IMR-90 (cell line): Measurements from ENCODE around the gene CYP4B1. TPM values are rescaled to one million over a fixed set of nuclear protein-coding genes. Genes with fewer than 3 reads are reported as not detected.

ENCODE experiments used
- ATAC-seq: fragments of 200-7000 bp; cut with Tn5 transposase; 2 replicates; pipeline ENCODE4 v1.9.1; 2020; ENCODE audit warnings: low read depth, mild to moderate bottlenecking, moderate library complexity
- BruUV-seq: library from RNA; stranded (reverse); fragments of 400-500 nt; replicated peaks from 2 replicates; lab custom pipeline; 2021; lab: Mats Ljungman, UMichigan
- CTCF ChIA-PET: fragments of 300-600 bp; formaldehyde crosslinking; extraction: SDS; loops from one replicate; lab custom pipeline; 2021; ENCODE audit warnings: antibody characterized with exemption; lab: Yijun Ruan, JAX
- POLR2A ChIA-PET: fragments of 300-600 bp; sonication (Branson Sonifier 250); formaldehyde crosslinking; loops from one replicate; lab custom pipeline; 2022; ENCODE audit warnings: antibody characterized with exemption; ENCODE audit not compliant: unreplicated experiment; lab: Charles Lee
- DNase-seq: peaks from one replicate; pipeline ENCODE4 v3.0.0; 2013
- H2AFZ ChIP-seq: replicated peaks from 2 replicates; pipeline ENCODE3; 2013; ENCODE audit warnings: low read length, mild to moderate bottlenecking; ENCODE audit not compliant: poor library complexity
- H2AK5ac ChIP-seq: 2 replicates; pipeline ENCODE4 v1.6.1; 2013; ENCODE audit warnings: low read depth, low read length, inconsistent platforms
- H2AK9ac ChIP-seq: replicated peaks from 2 replicates; pipeline ENCODE3; 2013; ENCODE audit warnings: mild to moderate bottlenecking, low read depth, low read length, moderate library complexity; ENCODE audit not compliant: poor library complexity
- H2BK120ac ChIP-seq: 2 replicates; pipeline ENCODE4 v1.6.1; 2013; ENCODE audit warnings: low read depth, low read length, inconsistent platforms
- H2BK15ac ChIP-seq: 3 replicates; pipeline ENCODE4 v1.6.1; 2013; ENCODE audit warnings: low read depth, low read length, inconsistent platforms
- H2BK20ac ChIP-seq: 2 replicates; pipeline ENCODE4 v1.6.1; 2013; ENCODE audit warnings: low read depth, mild to moderate bottlenecking, inconsistent platforms, low read length, moderate library complexity
- H2BK5ac ChIP-seq: 2 replicates; pipeline ENCODE4 v1.6.1; 2013; ENCODE audit warnings: mild to moderate bottlenecking, low read depth, low read length, inconsistent platforms; ENCODE audit not compliant: poor library complexity, severe bottlenecking
- H3K14ac ChIP-seq: replicated peaks from 2 replicates; pipeline ENCODE4 v1.6.1; 2013; ENCODE audit warnings: low read depth, low read length, inconsistent platforms
- H3K18ac ChIP-seq: 2 replicates; pipeline ENCODE4 v1.6.1; 2013; ENCODE audit warnings: low read depth, low read length, control low read depth
- H3K23ac ChIP-seq: 2 replicates; pipeline ENCODE4 v1.6.1; 2013; ENCODE audit warnings: low read depth, low read length, inconsistent platforms
- H3K27ac ChIP-seq: 2 replicates; pipeline ENCODE4 v1.5.1; 2013; ENCODE audit warnings: mild to moderate bottlenecking, control low read depth, low read length; ENCODE audit not compliant: insufficient read depth
- H3K27me3 ChIP-seq: 2 replicates; pipeline ENCODE4 v1.6.1; 2013; ENCODE audit warnings: low read length; ENCODE audit not compliant: control insufficient read depth, insufficient read depth
- H3K36me3 ChIP-seq: 2 replicates; pipeline ENCODE4 v1.6.1; 2013; ENCODE audit warnings: low read length, mixed read lengths; ENCODE audit not compliant: control insufficient read depth, insufficient read depth
- H3K4ac ChIP-seq: 2 replicates; pipeline ENCODE4 v1.6.1; 2013; ENCODE audit warnings: low read depth, low read length, inconsistent platforms
- H3K4me1 ChIP-seq: 2 replicates; pipeline ENCODE4 v1.6.1; 2013; ENCODE audit warnings: low read length, mixed read lengths; ENCODE audit not compliant: control insufficient read depth, insufficient read depth
- H3K4me2 ChIP-seq: 2 replicates; pipeline ENCODE4 v1.6.1; 2013; ENCODE audit warnings: low read depth, mild to moderate bottlenecking, control low read depth, low read length, moderate library complexity
- H3K4me3 ChIP-seq: 2 replicates; pipeline ENCODE4 v1.5.1; 2013; ENCODE audit warnings: low read depth, mild to moderate bottlenecking, control low read depth, low read length, moderate library complexity; ENCODE audit not compliant: insufficient read depth
- H3K56ac ChIP-seq: 2 replicates; pipeline ENCODE4 v1.6.1; 2013; ENCODE audit warnings: low read length, inconsistent platforms; ENCODE audit not compliant: insufficient read depth; ENCODE audit errors: extremely low read depth
- H3K79me1 ChIP-seq, 2 experiments: 2 replicates each; pipeline ENCODE4 v1.6.1; 2013; ENCODE audit warnings: low read length in 2 of 2, inconsistent platforms in 1 of 2, low read depth in 1 of 2
- H3K9ac ChIP-seq: 2 replicates; pipeline ENCODE4 v1.6.1; 2013; ENCODE audit warnings: low read depth, low read length, control low read depth
- H3K9me1 ChIP-seq: 2 replicates; pipeline ENCODE4 v1.6.1; 2013; ENCODE audit warnings: low read length, inconsistent platforms; ENCODE audit not compliant: insufficient read depth
- H3K9me3 ChIP-seq: 2 replicates; pipeline ENCODE4 v1.6.1; 2013; ENCODE audit warnings: low read length; ENCODE audit not compliant: control insufficient read depth, insufficient read depth
- H4K20me1 ChIP-seq: 2 replicates; pipeline ENCODE4 v1.6.1; 2013; ENCODE audit warnings: low read length, inconsistent platforms; ENCODE audit not compliant: insufficient read depth
- H4K5ac ChIP-seq: 2 replicates; pipeline ENCODE4 v1.6.1; 2013; ENCODE audit warnings: mild to moderate bottlenecking, low read depth, low read length, control low read depth
- H4K8ac ChIP-seq, 2 experiments: 2 replicates each; pipeline ENCODE4 v1.6.1; 2013; ENCODE audit warnings: low read depth in 2 of 2, low read length in 2 of 2, control low read depth in 1 of 2, inconsistent platforms in 1 of 2
- H4K91ac ChIP-seq: 2 replicates; pipeline ENCODE4 v1.6.1; 2013; ENCODE audit warnings: low read depth, low read length, inconsistent platforms; ENCODE audit not compliant: insufficient read depth
- BHLHE40 ChIP-seq: fragments of 150-350 bp; IDR thresholded peaks from 2 replicates; pipeline ENCODE4 v1.6.1; 2016; ENCODE audit warnings: mild to moderate bottlenecking, low read depth, low read length
- CHD1 ChIP-seq: IDR thresholded peaks from 2 replicates; pipeline ENCODE4 v1.6.1; 2012; ENCODE audit warnings: low read depth, low read length, improper control_type of control experiment
- MAFK ChIP-seq: IDR thresholded peaks from 2 replicates; pipeline ENCODE4 v1.6.1; 2012; ENCODE audit warnings: low read depth, low read length, improper control_type of control experiment
- MAZ ChIP-seq: IDR thresholded peaks from 2 replicates; pipeline ENCODE4 v1.6.1; 2012; ENCODE audit warnings: low read depth, mild to moderate bottlenecking, low read length, improper control_type of control experiment, moderate library complexity, borderline replicate concordance
- MXI1 ChIP-seq: IDR thresholded peaks from 2 replicates; pipeline ENCODE4 v1.6.1; 2012; ENCODE audit warnings: low read depth, mild to moderate bottlenecking, low read length, moderate library complexity, borderline replicate concordance
- POLR2A ChIP-seq: IDR thresholded peaks from 2 replicates; pipeline ENCODE4 v1.6.1; 2012; ENCODE audit warnings: mild to moderate bottlenecking, low read depth, low read length
- RAD21 ChIP-seq: IDR thresholded peaks from 2 replicates; pipeline ENCODE4 v1.6.1; 2012; ENCODE audit warnings: low read length, improper control_type of control experiment
- RCOR1 ChIP-seq: IDR thresholded peaks from 2 replicates; pipeline ENCODE4 v1.6.1; 2012; ENCODE audit warnings: mild to moderate bottlenecking, low read length, improper control_type of control experiment; ENCODE audit not compliant: insufficient replicate concordance
- USF2 ChIP-seq: fragments of 150-350 bp; IDR thresholded peaks from 2 replicates; pipeline ENCODE4 v1.6.1; 2017; ENCODE audit warnings: mild to moderate bottlenecking, antibody characterized with exemption, low read length, low read depth
- WGBS, 2 experiments: methylation state at CpG; one replicate each; pipeline versions ENCODE4 v1.1.5 to v1.1.7; 2013; ENCODE audit warnings: missing lambda C conversion rate in 2 of 2; ENCODE audit not compliant: insufficient read length in 1 of 2; ENCODE audit errors: extremely low coverage in 2 of 2; 5-methylcytosine and 5-hydroxymethylcytosine counted together
- dilution Hi-C: fragments of 300-500 bp; cut with HindIII; formaldehyde crosslinking; loops from one replicate; pipeline ENCODE4 v1.14.3; 2018; ENCODE audit warnings: low sequenced_read_pairs; ENCODE audit not compliant: unreplicated experiment
- in situ Hi-C: fragments of 300-500 bp; cut with MboI; formaldehyde crosslinking; loops from 3 replicates; pipeline ENCODE4 v1.14.3; 2019; ENCODE audit warnings: low sequenced_read_pairs, inconsistent platforms, mixed read lengths
- intact Hi-C: fragments of 100-400 bp; cut with micrococcal nuclease; formaldehyde crosslinking; loops from 2 replicates; pipeline ENCODE4 v1.10.0; 2022
- polyA plus RNA-seq, 3 experiments: library from polyadenylated mRNA; depleted of rRNA; stranded (reverse); fragments of >200 nt; gene quantifications; 2 replicates each; pipeline ENCODE4 v1.2.3, GENCODE V29; 2012; ENCODE audit warnings: low replicate concordance in 1 of 3
- total RNA-seq: library from RNA; depleted of rRNA; stranded (reverse); fragments of >200 nt; gene quantifications from 2 replicates; pipeline ENCODE4 v1.2.3, GENCODE V29; 2012
- TF ChIP-seq, protein P1 (sequence below): conservative IDR thresholded peaks from 2 replicates; pipeline ENCODE4 v1.5.1; 2012; ENCODE audit warnings: mild to moderate bottlenecking, low read depth, low read length, improper control_type of control experiment

CYP4B1 gene
- total and polyA plus RNA-seq, 2 of the 4 experiments (the other 2 are of a cell fraction): not detected

DNA sequence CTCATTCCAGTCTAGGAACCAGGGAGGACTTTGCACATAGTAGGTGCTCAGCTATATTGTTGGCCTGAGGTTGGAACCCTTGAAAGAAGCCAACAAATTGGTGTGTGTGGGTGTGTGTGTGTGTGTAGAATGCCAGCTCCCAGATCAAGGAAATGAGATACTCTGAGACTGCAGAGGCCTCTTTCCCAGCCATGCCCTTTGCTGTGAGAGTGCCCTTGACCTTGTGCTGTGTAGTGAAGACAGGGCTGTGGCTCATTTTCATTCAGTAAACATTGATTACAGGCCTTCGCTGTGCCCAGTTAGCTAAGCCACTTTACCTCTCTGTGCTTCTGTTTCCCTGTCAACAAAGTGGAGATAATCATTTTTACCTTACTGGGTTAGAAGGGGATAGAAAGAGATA lies 3.2 kb downstream of the CYP4B1 start:
- Histone ChIP-seq H3K9me3 (peaks cover 20% of the 10 kb centered on the region), H3K56ac (no peak overlapping the region), H3K27me3 (no peaks in the 10 kb centered on the region), H3K27ac (no peak overlapping the region), H2AFZ (no peak overlapping the region), H3K9me1 (no peaks in the 10 kb centered on the region), H3K79me1 (no peaks in the 10 kb centered on the region), H2BK120ac (no peak overlapping the region), H4K8ac (no peak overlapping the region), H3K4me3 (no peak overlapping the region), H2BK5ac (no peak overlapping the region), H2AK5ac (no peak overlapping the region), H2AK9ac (no peak overlapping the region), H4K5ac (no peak overlapping the region), H3K23ac (no peak overlapping the region), H3K4ac (no peak overlapping the region), H2BK20ac (no peak overlapping the region), H3K9ac (no peak overlapping the region), H3K4me2 (no peak overlapping the region), H3K36me3 (no peaks in the 10 kb centered on the region), H4K91ac (no peak overlapping the region), H3K18ac (no peak overlapping the region), H3K4me1 (no peaks in the 10 kb centered on the region), H2BK15ac (no peak overlapping the region), H4K20me1 (no peaks in the 10 kb centered on the region), H3K14ac (no peak overlapping the region)
- DNase-seq (no peak), ATAC-seq (no peak)
- TF ChIP-seq BHLHE40 (no peak), RCOR1 (no peak), CHD1 (no peak), USF2 (no peak), MXI1 (no peak), MAFK (no peak), RAD21 (no peak), POLR2A (no peak), MAZ (no peak)
- TF ChIP-seq, protein P1, sequence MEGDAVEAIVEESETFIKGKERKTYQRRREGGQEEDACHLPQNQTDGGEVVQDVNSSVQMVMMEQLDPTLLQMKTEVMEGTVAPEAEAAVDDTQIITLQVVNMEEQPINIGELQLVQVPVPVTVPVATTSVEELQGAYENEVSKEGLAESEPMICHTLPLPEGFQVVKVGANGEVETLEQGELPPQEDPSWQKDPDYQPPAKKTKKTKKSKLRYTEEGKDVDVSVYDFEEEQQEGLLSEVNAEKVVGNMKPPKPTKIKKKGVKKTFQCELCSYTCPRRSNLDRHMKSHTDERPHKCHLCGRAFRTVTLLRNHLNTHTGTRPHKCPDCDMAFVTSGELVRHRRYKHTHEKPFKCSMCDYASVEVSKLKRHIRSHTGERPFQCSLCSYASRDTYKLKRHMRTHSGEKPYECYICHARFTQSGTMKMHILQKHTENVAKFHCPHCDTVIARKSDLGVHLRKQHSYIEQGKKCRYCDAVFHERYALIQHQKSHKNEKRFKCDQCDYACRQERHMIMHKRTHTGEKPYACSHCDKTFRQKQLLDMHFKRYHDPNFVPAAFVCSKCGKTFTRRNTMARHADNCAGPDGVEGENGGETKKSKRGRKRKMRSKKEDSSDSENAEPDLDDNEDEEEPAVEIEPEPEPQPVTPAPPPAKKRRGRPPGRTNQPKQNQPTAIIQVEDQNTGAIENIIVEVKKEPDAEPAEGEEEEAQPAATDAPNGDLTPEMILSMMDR: no peak
- in situ Hi-C loops: no loop called here
- no TSS peak for BruUV-seq
- dilution Hi-C loops: no loop called here
- ChIA-PET CTCF (no interaction called here), POLR2A (no interaction called here)
- WGBS, 2 experiments: no CpG with 5 or more reads among the region's 1 CpG
- intact Hi-C loops: no loop called here
